Activated T-cell treated with anti-CD3 and anti-CD28 coated beads for 1 hour (primary cell): Measurements from ENCODE around the gene AKAP17A.
"Not testable (repeated sequence)": the region's sequence is repeated elsewhere in the genome, so short reads cannot be mapped to it uniquely, and the experiment has no call there.

Experiments
- DNase-seq: peaks from one replicate; pipeline ENCODE4 v3.0.0-alpha.2; 2020; ENCODE audit warnings: low read depth

The AKAP17A gene, protein sequence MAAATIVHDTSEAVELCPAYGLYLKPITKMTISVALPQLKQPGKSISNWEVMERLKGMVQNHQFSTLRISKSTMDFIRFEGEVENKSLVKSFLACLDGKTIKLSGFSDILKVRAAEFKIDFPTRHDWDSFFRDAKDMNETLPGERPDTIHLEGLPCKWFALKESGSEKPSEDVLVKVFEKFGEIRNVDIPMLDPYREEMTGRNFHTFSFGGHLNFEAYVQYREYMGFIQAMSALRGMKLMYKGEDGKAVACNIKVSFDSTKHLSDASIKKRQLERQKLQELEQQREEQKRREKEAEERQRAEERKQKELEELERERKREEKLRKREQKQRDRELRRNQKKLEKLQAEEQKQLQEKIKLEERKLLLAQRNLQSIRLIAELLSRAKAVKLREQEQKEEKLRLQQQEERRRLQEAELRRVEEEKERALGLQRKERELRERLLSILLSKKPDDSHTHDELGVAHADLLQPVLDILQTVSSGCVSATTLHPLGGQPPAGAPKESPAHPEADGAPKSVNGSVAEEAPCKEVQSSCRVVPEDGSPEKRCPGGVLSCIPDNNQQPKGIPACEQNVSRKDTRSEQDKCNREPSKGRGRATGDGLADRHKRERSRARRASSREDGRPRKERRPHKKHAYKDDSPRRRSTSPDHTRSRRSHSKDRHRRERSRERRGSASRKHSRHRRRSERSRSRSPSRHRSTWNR

DNA sequence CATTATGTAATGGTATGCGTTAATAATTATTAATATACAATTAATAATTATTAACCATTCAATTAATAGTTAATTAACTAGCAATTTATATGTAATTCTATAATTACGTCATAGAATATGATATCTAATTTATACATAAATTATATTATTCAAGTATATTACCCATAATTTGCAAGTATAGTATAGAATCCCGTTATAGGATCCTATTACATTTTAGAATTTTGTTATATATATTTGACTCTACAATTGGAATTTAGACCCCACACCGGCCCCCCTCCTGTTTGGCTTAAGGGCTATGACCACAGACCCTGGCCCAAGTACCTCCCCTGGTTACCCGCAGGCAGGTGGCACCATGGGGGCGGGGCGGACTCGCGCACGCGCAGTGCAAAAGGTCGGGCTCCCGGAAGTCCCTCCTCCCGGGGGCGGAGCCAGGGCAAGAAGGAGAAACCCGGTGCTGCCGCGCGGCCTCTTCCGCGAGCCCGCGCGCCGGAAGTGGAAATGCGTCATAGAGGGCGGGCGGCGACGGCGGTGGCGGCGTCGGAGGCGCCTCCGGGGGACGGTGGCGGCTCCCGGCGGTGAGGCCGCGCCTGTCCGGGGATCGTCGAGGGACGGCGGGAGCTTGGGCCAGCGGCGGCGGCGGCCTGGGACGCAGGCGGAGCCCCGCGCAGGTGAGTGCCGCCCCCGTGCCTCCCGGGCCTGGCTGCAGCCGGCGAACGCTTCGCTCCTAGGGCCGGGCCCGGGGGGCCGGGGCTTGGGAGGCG lies at the start of gene AKAP17A:
Gene AKAP17A (plus strand): TSS at position 503 of the 761 bp plus-strand sequence. CDS start 1,859 bp downstream, outside the sequence.
- DNase-seq = peak; percentile 99

DNA sequence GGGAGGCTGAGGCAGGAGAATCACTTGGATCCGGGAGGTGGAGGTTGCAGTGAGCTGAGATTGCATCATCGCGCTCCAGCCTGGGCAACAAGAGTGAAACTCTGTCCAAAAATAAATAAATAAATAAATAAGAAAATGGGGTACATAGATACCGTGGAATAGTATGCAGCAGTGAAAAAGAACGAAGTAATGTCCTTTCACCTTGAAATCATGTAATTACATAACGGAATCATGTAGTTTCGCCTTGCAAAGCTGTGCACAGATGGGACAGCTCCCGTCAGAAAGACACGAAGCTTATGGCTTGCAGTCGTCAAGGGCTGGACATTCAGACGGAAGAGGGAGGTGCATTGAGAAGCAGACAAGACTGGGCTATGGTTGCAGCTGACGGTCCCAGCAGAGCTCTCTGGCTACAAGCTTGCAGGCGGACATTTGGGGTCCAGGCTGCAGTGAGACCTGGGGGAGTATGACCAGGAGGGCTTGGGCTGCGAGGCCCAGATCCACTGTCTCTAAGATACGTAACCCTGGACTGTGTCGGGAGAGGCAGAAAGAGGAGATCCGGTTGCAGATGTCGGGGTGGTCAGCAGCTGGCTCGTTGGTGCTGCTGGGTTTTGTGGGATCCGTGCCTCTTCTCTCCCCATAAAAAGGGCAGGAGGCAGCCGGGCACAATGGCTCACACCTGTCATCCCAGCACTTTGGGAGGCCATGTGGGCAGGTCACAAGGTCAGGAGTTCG lies 48.2 kb upstream of the AKAP17A start:
- DNase-seq = no peak

DNA sequence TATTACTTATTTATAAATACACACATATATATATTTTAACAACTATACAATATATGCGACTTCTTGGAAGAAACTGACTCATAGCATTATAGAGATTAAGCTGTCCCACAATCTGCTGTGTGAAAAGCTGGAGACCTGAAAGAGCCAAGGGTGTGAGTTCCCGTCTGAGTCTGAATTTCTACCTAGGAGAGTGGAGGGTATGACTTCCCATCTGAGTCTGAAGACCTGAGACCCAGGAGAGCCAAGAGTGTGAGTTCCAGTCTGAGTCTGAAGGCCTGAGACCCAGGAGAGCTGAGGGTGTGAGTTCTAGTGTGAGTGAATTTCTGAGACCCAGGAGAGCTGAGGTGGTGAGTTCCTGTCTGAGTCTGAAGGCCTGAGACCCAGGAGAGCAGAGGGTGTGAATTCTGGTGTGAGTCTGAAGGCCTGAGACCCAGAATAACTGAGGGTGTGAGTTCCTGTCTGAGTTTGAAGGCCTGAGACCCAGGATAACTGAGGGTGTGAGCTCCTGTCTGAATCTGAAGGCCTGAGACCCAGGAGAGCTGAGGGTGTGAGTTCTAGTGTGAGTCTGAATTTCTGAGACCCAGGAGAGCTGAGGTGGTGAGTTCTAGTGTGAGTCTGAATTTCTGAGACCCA lies 45.5 kb upstream of the AKAP17A start:
- no peak for DNase-seq

DNA sequence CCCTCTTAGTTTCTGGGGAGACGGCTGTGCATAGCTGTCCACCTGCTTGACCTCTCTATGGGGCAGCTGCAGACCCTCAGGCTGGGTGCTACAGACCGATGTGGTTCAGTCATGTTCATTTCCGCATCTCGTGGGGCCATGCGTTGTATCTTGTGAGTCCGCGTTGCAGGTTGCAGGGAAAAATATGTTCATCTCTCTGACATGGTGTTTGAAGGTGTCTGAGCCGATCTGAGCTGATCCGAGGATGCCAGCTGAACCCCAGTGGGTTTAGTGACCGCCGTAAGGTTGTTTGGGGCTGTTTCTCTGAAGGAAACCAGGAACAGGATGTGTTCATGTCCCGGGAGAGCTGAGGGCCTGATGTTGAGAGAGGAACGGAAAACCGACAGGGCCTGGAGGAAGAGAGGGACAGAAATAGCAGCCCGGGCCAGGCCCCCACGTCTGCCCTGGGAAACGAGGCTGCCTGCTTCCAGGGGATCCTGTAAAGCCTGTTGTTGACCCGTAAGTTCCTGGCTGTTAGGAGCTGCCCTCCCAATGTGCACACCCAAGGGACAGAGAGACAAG lies 44.6 kb upstream of the AKAP17A start:
- DNase-seq = no peak

DNA sequence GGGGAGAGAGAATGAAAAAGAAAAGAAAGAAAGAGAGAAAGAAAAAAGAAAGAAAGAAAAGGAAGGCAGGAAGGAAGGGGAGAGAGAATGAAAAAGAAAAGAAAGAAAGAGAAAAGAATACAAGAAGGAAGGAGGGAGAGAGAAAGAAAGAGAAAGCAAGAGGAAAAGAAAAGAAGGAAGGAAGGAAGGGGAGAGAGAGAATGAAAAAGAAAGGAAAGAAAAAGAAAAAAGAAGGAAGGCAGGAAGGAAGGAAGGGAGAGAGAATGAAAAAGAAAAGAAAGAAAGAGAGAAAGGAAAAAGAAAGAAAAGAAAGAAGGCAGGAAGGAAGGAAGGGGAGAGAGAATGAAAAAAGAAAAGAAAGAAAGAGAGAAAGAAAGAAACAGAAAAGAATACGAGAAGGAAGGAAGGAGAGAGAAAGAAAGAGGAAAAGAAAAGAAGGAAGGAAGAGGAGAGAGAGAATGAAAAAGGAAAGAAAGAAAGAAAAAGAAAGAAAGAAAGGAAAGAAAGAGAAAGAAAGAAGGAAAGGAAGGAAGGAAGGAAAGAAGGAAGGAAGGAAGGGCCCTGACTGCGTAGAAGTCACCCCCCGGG lies 39.4 kb upstream of the AKAP17A start:
- no peak for DNase-seq

DNA sequence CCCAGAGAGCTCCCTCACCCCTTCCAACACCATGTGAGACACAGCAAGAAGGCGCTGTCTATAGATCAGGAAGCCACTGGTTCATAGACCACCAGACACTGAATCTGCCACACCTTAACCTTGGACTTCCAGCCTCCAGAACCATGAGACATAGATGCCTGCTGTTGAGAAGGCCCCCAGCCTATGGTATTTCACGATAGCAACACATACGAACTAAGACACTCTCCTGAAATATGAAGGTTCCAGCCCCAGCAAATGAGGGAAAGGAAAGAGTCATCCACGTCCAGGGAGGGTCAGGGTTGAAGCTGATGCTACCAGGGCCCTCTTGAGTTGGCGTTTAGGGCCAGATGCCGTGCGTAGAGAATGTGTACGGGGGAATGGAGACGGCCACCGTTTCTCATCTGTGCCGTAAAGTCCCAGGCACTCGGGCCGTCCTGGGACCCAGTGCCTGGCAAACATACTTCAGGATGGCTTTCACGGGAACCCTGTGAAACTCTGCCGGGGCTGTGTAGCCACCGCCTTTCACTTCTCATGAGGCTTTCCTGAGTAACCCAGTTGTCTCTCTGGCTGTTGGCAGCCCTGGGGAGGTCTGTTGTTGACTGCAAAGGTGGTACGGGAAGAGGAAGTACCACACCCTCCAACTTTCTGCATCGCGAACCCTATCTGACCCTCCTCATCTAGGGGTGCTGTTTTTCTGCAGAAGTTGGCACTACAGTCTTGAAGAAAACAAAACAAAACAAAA lies 36.8 kb upstream of the AKAP17A start:
- DNase-seq = peak; percentile 48

DNA sequence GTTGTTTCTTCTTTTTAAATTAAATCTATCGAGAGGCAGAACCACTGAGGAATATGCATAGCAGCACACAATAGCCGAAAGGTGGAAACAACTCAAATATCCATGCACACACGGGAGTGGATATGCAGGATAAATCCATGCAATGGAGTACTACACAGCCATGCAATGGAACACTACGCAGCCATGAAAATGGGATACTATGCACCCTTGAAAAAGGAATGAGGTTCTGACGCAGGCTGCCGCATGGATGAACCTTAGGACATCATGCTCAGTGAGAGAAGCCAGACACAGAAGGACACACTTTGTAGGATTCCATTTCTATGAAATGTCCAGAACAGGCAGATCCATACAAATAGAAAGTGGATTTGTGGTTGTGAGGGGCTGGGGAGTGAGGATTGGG lies 36.0 kb upstream of the AKAP17A start:
- DNase-seq = no peak

DNA sequence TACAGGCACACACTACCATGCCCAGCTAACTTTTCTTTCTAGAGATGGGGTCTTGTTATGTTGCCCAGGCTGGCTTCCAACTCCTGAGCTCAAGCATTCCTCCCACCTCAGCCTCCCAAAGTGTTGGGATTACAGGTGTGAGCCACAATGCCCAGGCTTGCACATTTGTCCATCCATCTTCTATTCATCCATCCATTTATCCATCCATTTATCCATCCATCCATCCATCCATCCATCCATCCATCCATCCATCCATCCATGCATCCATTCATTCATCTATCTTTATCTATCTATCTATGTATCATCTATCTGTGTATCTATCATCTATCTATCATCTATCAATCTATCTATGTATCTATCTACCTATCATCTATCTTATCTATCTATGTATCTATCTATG lies 34.0 kb upstream of the AKAP17A start:
- not testable (repeated sequence) for DNase-seq

DNA sequence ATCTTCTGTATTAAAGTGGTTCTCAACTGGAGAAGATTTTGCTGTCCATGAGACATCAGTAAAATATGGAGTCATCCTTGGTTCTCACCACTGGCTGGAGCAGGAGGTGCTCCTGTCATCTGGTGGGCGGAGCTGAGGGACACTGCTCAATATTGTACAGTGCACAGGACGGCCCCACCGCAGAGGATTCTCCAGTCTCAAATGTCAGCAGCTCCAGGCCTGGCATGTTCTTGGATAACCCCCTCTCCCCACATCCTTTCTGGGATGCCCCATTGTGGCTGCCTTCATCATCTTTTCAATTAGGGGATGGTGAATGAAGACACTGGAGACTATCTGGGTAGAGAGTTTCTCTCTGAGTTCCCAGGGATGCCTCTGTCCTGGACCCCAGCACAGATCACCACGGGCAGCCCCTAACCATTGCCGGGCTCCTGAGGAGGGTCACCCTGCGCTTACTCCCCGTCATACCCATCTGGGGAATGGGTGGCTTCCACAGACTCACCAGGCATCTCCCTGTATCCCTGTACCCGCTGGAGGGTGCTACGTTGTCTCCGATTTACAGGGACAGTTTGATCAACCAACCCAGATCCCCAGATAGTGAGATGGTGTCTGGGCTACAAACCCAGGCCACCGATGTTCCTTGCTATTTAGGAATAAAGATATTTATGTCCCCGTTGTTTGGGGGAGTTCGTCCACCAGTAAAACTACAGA lies 32.5 kb upstream of the AKAP17A start:
- no peak for DNase-seq

DNA sequence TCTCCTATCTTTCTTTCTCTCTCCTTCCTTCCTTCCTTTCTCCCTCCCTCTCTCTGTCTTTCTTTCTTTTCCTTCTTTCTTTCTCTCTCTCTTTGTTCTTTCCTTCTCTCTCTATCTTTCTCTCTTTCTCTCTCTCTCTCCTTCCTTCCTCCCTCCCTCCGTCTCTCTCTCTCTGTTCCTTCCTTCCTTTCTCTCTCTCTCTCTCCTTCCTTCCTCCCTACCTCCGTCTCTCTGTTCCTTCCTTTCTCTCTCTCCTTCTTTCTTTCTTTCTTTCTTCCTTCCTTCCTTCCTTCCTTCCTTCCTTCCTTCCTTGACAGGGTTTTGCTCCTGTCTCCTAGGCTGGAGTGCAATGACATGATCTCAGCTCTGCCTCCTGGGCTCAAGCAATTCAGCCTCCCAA lies 30.2 kb upstream of the AKAP17A start:
- no peak for DNase-seq

DNA sequence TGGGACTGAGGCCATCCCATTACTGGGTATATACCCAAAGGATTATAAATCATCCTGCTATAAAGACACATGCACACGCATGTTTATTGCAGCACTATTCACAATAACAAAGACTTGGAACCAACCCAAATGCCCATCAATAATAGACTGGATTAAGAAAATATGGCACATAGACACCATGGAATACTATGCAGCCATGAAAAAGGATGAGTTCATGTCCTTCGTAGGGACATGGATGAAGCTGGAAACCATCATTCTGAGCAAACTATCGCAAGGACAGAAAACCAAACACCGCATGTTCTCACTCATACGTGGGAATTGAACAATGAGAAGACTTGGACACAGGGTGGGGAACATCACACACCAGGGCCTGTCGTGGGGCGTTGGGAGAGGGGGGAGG lies 27.3 kb upstream of the AKAP17A start:
- DNase-seq = not testable (repeated sequence)

DNA sequence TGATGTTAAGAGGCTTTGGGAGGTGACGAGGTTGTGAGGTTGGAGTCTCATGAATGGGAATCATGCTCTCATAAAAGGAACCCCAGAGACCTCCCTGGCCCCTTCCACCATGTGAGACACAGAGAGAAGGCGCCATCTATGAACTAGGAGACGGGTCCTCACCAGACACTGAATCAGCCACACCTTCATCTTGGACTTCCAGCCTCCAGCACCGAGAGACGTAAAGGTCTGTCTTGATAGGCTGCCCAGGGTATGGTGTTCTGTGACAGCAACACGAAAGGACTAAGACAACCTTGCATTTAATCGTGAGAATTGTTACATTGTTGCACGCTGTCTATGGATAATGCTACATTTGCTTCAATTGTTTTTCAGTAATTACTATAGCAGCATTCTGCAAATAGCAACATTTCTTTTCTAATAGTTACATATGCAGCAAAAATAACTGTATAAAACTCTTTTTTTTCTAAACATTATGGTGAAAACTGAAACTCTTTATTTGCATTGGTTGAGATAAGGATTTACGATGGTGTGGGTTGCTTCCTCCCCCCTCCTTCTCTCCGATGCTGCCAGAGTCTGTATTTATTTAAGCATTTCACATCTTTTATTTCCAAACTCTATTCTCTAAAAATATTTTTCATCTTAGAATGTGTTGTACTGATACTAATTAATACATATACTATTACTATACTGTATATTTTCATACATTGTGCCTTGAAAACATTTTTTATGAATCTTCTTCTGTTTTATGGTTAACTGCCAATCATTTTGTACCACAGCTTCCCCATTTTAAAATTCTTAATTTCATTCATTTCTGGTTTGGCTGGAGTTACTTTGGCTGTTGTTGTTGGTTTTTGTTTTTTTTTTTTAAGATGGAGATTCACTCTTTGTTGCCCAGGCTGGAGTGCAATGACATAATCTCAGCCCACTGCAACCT lies 26.4 kb upstream of the AKAP17A start:
- DNase-seq = no peak

DNA sequence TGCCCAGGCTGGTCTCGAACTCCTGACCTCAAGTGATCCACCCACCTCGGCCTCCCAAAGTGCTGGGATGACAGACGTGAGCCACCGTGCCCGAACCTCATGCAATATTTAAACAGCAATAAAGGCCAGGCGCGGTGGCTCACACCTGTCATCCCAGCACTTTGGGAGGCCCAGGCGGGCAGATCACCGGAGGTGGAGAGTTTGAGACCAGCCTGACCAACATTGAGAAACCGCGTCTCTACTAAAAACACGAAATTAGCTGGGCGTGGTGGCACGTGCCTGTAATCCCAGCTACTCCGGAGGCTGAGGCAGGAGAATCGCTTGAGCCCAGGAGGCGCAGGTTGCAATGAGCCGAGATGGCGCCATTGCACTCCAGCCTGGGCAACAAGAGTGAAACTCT lies 17.2 kb upstream of the AKAP17A start:
- not testable (repeated sequence) for DNase-seq

DNA sequence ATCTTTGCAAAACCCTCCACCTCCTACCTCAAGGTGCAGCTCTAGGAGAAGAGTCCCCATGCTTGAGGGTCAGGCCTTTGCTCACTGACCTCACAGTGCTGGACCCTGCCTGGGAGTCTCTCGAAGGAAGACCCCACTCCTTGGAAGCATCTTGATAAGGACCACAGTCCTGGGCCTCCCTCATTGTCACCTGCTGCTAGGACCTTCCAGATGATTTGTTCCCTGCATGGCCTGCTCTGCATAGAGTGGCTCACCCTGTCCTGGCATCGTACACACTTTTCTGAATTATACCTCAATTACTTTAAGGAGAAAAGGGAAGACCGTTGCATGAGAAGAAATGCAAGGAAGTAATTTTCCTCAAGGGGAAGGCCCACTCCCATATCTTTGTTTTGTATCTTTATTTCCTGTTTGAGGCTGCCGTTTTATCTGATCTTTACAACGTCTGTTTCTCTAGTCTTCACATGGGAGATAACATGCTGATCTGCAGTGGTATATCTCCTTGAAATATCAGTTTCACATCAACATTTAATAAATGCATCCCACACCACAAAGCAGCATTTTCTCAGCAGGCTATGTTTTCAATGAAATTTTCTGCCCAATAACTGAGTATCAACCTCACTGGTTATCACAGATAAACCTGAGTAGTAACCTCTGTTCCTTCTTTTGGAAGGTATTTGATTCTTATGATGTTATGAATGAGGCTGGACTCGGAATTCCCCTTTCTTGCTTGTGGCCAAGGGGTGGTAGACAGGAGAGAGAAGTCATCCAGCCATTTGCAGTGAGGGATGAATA lies 15.0 kb upstream of the AKAP17A start:
- no peak for DNase-seq

DNA sequence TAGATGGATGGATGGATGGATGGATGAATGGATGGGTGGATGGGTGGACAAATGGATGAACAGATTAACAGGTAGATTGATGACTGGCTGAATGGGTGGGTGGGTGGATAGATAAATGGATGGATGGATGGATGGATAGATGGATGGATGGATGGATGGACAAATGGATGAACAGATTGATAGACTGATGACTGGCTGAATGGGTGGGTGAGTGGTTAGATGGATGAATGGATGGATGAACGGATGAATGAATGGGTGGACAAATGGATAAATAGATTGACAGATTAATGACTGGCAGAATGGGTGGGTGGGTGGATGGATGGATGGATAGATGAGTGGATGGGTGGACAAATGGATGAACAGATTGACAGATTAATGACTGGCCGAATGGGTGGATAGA lies 13.6 kb upstream of the AKAP17A start:
- DNase-seq = no peak

DNA sequence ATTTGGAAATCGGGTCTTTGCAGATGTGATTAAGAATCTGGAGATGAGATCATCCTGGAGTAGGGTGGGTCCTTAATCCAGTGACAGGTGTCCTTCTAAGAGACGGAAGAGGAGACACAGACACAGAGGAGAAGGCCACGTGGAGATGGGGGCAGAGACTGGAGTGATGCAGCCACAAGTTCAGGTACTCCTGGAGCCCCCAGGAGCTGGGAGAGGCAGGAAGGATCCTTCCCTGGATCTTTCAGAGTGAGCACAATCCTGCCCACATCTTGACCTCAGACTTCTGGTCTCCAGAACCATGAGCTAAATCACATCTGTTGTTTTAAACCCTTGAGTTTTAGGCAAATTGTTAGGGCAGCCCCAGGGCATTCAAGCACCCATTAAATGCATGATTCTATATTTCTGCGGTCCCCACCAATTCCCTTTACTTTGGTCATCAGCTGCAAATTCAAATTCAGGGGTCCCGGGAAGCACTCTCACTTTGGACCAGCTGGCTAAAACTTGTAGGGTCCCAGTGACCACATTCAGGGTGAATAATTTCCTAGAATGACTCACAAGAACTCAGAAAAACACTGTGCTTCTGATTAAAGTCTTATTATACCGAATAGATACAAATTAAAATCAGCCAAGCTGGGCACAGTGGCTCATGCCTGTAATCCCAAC lies 12.8 kb upstream of the AKAP17A start:
- no peak for DNase-seq

DNA sequence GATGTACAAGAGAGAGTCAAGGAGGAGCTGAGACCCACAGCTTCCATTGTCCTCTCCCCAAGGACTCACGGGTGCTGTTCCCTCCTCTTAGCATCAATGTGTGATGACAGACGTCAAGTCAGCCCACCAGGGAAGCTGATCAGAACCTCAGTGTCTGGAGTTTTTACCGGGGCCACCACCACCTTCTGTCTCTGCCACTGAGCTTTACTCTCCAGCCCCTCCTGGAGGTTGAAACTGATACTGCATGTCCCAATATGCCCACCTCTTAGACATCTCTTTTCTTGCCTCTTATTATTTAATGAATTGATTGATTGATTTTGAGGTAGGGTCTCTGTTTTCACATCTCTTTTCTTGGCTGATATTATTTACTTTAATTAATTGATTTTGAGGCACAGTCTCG lies 10.3 kb upstream of the AKAP17A start:
- DNase-seq = peak; percentile 57
